ENCODE data around the gene GMPS.

- TF ChIP-seq CTCF (conservative IDR thresholded peaks at IDR 0.05; ENCODE audit: low read length) (no peak), EZH2phosphoT487 (IDR thresholded peaks at IDR 0.05; ENCODE audit: borderline replicate concordance) (no peak)
Measured at GRCh38 chr3:155979746-155980145, 109.3 kb downstream of the GMPS start.

All from Loucy (cell line).